ENCODE data around the gene MAPT.

DNA sequence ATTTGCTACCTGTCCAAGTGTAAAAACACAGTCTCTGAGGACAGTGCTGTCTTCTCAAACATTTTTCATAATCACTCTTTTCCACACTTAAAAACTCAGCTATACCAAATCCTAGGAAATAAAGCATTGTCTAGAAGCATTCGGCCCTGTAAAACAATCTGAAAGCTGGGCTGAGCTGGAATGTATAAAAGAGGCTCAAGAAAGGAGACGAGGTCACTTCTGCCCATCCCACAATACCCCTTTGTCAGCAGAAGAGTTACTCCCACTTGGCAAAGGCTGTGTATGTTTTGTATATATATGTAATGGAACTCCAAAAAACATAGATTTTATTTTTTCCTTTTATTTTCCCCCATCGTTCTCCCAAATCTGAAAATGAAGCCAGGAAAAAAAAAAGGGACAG lies 148.6 kb downstream of the MAPT start:
- TF ChIP-seq CTCF (conservative IDR thresholded peaks at IDR 0.05; ENCODE audit: low read depth, low read length) (no peak), EZH2 (IDR thresholded peaks at IDR 0.05; ENCODE audit: borderline replicate concordance, low read depth, low read length, poor library complexity, severe bottlenecking) (no peak)

Data from A673 (cell line).